HG03520 (cell line): ENCODE results near the gene CLMN.

Experiments
- ATAC-seq: cut with Tn5 transposase; IDR thresholded peaks from one replicate; pipeline ENCODE4 v1.9.1; 2021; ENCODE audit warnings: mild to moderate bottlenecking, moderate library complexity; ENCODE audit not compliant: unreplicated experiment

Gene CLMN

DNA sequence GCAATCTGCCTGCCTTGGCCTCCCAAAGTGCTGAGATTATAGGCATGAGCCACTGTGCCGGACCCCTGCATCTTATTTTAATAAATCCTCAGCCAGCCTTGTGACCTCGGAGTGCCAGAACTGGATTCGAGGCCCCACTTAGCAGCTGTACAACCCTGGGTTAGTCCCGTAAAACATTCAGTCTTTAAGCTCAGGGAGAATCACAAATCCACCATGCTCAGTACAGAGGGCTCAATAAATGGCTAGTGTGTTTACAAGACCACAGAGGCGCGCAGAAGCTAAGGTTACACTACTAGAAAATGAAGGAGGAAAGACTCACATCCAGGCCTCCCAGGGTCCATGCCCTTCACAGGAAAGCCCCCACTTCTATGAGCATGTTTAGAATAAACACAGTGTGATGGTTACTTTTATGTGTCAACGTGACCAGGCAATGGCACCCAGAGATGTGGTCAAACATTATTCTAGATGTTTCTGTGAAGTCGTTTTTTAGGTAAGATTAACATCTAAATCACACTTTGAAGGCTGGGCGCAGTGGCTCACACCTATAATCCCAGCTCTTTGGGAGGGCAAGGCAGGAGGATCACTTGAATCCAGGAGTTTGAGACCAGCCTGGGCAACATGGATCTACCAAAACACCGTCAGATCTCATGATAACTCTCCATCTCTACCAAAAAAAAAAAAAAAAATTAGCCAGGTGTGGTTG, 55.3 kb downstream of the CLMN start:
- ATAC-seq, result no peak

DNA sequence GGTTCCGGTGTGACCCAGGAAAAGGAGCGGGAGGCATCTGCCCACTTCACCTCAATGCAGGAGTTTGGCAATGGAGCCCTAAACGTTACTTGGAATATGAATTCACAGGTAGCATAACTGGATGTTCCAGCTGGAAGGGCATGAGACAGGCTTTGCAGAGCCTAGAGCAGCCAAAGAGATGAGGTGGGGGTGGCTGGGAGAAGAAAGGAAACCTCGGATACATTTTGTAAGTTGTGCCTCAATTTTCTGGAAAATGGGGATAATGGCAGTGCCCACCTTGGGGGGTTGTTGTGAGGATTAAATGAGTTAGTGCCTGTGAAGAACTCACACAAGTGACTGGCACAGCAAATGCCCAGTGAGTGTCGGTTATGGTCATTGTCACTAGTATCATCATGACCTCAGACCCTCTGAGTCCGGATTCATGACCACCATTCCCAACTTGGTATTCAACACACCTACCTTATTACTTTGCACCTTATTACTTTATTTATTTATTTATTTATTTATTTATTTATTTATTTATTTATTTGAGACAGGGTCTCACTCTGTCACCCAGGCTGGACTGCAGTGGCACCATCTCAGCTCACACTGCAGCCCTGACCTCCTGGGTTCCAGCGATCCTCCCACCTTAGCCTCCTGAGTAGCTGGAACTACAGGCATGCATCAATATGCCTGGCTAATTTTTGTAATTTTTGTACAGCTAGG, 56.0 kb downstream of the CLMN start:
- ATAC-seq, result no peak

DNA sequence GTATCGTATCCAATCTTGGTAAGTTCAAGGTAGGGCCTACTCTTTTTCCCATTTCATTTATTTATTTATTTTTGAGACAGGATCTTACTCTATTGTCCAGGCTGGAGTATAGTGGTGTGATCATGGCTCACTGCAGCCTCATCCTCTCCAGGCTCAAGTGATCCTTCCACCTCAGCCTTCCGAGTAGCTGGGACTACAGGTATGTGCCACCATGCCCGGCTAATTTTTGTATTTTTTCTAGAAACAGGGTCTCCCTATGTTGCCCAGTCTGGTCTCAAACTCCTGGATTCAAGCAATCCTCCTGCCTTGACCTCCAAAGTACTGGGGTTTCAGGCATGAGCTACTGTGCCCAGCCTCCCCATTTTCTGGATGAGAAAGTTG, 57.2 kb downstream of the CLMN start:
- no peak for ATAC-seq

DNA sequence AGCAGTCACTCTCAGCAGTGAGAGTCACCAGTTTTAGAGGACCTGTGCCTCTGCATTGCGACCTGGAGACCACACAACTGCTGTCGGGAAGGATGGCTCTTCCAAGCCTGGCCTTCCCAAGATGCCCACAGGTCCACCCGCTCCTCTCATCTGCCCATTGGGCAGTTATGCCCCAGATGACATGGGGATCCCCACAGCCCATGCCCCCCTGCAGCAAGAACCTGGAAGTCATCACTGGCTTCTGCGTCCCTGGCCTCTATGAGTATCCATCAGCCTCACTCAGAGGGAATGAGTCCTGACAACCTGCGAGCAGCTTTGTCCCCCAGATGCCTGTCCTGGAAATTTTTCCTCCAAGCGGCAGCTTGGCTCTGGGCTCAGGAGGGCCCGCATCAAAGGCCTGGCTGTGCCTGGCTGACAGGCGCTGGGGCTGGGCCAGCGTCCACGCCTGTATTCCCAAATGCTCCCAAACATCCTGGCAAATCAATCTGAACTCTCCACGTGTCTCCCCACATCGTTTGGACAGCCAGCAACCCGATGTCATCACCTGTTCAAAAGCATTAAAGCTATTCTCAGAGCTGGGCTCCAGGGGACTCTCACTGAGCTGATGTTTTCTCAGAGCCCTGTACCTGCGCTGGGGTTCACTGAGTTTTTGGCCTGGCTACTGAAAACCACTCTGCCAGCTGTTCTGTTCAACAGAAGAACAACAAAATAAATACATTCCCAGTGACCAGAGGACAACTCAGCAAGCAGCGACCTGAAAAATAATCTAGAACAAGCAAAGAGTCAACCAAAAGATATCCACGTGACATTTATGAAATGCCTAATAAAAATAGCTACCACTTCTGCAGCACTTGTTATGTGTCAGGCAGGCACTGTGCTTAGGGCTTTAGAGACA, 57.8 kb downstream of the CLMN start:
- ATAC-seq, result no peak

DNA sequence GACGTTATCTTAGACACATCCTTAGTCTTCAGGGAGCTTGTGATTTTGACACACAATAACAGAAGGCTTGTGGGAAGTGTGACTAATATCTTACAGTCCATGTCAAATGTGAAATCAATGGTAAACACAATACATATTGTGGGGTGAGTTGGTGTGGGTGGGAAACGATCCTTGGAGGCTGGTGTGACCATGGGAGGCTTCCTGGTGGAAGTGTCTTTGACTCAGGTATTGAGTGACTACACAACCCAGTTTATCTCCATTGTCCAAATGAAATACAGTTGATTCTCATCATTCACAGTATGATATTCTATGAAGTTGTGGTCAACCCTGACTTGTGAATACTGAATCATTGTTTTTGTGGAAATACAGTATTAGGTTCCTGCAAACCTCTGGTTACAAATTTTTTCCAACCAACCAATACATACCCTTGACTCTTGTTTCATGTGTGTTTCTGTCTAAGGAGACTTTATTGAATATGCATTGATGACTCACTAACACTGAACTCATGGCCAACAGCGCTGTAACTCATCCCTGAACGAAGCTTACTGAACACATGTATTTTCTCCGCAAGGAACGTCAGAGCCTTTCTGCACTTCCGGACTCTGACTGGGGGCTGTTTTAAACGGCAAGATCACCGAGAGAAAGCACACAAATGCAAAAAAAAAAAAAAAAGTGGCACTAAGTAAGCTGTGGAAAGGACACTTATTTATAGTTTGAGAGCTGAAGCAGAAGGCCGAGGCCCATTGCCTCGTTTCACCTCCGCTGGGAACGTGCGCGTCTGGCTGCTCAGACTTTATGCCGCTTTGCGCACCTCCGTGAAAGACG, 59.0 kb downstream of the CLMN start:
- no peak for ATAC-seq

DNA sequence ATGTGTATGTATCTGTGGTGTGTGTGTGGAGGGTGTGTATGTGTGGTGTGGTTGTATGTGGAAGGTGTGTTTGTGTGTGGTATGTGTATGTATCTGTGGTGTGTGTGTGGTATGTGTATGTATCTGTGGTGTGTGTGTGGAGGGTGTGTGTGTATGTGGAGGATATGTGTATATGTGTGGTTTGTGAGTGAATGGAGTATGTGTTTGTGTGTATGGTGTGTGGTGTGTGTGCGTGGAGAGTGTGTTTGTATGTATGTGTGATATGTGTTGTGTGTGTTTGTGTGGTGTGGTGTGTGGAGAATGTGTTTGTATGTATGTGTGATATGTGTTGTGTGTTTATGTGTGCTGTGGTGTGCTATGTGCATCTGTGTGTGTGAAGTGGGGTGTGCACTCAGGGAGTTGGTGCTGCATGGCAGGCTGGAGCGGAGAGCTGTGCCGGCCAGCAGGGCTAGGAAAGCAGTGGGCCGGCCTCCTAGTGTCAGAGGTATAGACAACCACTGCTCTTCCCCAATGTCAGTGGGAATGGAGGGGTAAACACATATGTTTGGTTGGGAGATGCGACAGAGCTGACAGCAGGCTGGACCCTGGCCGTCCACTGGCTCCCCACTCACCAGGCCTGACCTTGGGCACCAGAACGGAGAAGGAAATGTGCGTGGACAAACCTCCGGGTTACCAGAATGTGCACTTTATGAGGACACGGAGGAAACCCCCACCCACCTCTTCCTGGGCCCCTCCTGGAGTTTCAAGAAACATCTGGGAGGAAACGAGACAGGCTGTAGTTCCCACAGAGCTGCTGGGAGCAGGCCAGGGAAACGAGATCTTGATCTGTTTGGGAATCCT, 60.7 kb downstream of the CLMN start:
- no peak for ATAC-seq

DNA sequence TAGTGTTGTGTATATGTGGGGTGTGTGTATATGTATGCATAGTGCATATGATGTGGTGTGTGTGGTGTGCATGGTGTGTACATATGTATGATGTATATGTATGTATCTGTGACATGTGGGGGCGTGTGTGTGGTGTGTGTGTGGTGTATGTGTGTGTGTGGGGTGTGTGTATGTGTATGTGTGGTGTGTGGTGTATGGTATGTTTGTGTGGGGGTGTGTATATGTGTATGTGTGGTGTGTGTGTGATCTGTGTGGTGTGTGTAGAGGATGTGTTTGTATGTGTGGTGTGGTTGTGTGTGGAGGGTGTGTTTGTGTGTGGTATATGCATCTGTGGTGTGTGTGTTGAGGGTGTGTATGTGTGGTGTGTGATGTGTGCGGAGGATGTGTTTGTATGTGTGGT, 61.6 kb downstream of the CLMN start:
- ATAC-seq, result no peak

DNA sequence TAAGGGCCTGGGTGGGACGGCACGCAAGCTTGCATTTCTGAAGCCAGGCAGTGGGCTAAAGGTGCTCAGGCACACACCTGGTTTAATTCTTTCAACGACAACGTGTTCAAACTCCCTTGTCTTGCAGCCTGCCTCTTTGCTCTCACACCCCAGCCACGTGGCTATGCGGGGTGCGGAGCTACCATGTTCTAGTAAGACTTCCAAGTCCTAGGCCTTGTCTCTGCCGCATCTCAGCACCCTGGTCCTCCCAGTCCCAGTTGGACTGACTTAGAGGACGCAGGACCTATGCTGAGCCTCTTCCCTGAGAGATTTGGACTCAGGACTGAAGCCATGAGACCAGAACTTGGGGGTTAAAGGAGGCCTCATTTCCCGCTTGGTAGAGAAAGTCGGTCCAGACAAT, 62.2 kb downstream of the CLMN start:
- no peak for ATAC-seq

DNA sequence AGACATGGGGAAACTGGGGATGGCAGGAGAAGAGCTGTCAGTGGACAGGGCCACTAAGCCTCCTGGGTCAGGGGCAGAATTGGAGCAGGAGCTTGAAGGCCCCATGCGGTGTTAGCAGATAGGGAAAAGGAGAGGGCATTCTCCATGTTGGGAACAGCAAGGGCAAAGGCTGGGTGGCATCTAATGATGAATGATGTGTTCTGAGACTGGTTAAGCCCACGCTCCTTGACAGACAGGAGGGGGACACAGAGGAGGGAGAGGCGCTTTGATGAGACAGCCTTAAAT, 63.0 kb downstream of the CLMN start:
- no peak for ATAC-seq

DNA sequence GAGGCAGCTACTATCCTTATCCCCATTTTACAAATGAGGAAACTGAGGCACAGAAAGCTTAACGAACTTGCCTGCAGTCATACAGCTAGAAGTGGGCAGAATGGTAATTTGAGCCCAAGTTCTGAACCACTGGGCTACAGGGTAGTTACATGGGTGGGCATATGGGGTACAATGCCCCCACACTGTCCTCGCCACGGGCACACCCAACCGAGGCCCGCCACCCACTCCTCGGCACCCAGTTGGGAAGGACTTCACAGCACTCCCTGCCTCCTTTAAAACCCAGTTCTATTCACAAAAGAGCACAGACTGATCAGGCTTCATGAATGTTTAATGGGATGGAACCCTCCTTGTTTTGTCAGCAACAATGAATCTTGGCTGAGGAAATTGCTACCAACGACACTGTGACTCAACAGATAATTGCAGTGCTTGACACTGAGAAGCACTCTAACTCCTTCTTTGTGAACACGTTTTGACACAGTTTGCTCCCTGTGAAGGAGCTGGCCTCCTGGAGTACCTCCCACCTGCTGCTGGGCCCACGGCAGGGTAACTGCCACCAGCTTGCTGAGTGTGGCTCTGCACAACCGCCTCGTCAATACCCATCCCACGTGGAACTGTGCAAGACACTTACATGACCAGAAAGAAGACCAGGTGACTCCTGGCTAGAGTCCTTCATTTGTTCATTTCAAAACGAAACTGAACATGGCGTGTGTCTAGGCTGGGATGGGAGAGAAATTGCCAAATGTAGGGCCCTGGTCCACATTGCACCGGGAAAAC, 63.5 kb downstream of the CLMN start:
- no peak for ATAC-seq

DNA sequence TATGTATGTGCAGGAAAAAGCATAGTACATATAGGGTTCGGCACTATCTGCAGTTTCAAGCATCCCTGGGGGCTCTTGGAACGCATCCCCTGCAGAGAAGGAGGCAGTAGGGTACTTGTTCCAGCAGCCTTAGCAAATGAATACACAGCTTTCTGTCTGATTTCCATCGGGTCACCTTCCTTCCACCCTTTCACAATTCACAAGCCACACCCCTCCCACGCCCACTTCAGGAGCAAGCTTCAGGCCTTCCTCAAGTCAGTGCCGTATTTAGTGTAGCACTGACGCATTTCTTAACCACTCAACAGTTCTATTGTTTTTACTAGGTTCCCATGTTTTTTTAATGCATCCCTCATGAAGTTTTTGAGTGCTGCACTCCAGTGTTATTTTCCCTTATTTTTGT, 64.2 kb downstream of the CLMN start:
- ATAC-seq, result no peak

DNA sequence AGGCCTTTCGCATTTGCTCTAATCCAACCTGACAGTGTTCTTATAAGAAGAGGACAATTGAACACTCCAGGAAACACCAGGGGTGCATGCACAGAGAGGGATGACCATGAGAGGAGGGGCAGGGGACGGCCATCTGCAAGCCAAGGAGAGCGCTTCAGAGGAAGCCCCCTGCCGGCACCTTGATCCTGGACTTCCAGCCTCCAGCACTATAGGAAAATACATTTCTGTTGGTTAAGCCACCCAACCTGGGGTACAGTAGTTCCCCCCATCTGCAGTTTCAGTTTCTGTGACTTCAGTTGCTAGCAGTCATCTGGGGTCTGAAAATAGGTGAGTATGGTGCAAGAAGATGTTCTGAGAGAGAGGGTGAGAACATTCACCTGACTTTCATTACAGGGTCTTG, 64.7 kb downstream of the CLMN start:
- ATAC-seq, result no peak

DNA sequence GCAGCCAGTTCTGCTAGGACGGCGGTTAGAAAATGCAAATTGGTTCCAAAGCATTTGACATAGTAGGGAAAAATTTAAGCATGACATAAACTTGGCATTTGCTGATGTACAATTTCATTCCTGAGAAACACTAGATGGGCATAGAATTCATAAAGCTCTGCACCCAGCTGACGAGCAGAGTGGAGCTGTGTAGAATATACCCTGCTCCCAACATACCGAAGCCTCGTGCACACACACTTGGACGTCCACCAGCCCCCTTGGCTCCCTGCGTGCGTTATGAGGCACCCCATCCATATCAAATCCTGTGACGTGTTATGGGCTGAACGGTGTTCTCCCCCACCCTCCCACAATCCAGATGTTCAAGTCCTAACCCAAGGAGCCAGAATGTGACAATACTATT, 65.4 kb downstream of the CLMN start:
- ATAC-seq, result no peak

DNA sequence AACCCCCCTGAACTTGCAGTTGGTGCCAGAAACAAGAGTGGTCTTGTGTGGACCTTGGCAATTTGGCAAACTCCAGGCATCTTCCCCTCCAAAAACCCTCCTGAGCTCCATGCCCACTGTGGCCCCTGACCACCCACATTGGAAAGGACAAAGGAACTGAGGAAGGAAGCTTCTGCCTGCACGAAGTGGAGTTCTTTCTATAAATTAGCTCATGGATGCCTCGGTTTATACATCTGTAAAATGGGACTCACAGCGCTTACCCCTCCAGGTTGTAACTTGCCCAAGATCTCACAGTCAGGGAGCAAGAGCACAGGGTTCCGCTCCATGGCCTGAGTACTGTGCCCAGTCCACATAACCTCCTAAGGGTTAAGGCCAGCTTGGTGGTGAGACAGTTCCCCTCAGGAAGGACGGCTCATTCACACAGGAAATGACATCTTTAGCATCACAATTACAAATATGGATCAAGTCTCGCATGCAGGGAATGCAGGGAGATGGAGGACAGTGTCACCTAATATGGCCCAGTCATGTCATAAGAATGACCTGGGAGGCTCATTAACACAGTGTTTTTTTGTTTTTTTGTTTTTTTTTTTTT, 66.6 kb downstream of the CLMN start:
- no peak for ATAC-seq

DNA sequence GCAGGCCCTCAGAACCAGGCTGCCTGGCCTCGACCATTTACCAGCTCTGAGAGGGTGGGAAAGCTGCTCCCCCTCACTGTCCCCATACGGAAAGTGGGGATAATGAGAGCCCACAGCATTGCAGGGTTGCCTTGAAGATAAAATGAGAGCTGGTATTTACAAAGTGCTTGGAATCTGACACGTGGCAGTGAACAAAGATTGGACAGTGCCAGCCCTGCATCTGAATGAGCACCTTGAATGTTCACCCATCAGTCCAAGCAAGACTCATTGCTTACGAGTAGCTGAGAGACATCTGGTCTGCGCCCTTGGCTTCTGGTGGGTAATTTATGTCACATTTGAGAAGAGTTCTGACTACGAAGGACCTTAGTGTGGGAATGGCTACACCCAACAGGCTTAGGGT, 67.5 kb downstream of the CLMN start:
- no peak for ATAC-seq

DNA sequence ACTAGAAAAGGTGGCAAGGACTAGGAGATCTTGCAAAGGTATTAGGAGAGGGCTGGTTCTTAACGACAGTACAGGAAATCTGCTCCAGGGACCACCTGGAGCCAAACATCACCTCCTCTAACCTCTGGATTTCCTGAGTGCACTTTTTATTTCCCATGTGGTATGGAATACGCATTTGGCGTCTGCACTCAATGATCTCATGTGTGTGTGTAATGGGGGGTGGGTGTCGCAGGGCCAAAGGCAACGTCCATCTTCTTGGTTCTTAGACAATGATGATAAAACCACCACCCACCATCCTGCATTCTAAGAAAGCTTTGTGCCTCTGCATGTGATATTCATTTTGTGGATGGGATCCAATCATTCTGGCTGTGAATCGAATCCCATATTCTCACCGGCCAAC, 68.8 kb downstream of the CLMN start:
- ATAC-seq, result no peak

DNA sequence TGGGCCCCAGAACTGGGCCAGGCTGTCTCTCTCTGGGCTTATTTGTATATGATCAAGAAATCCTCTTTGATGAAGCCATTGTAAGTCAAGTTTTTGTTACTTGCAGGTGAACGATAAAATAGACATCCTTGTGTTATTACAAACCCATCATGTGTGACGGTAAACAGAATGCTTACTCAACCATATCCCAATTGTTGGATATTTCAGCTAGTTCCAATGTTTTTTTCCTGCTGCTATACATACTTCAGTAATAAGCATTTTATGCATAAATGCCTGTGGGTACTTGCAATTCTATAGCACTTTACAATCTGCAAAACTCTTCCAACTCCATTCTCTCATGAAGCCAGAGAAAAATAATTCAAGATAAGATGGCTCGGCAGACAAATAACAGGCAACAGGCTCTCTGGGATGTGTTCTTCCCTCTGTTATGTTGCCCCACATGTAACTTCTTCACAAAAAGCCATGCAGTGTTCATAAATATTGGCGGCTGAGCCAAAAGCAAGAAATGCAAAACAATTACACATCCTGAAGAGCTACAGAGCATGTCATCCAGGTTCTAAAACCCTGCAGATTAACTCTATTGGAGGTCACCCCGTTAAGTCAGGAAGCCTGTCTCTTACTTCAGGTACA, 69.5 kb downstream of the CLMN start:
- no peak for ATAC-seq

DNA sequence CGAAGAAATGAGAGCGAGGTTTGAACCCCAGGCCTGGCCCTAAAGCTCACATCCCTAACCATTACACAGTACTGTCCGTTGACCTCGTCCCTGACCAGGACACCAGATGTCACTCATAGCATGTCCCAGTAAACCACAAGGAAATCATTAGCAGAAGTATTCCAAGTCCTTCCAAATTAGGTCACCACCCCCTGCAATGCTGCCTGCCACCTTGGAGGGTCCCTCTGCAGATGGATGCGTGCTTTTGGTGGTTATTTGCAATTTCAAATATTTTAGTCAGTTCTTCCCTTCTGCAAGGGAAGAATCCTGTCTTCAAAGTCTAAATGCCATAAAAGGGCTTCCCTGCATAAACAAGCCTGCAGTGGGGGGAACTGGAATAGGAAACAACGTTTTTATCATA, 71.3 kb downstream of the CLMN start:
- no peak for ATAC-seq

DNA sequence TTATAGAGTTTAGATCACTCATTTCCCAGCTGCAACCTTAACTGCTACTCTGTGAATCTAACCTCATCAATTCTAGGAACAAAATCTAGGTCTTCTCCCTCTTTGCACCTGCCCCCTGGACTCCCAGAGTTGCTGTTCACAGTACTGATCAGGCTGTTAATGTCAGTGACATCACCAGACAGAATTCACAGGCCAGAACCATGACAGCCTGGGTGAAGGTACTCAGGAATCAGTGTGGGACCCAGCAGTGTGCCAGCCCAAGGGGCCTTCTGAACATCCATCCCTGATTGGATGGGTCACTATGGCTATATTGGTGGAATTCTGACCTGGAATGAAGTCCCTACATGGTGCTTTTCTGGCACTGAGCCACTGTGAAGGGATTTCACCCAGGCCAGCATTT, 72.8 kb downstream of the CLMN start:
- no peak for ATAC-seq
